ENCODE measurements around the gene CBFA2T3.

CBFA2T3 gene

DNA sequence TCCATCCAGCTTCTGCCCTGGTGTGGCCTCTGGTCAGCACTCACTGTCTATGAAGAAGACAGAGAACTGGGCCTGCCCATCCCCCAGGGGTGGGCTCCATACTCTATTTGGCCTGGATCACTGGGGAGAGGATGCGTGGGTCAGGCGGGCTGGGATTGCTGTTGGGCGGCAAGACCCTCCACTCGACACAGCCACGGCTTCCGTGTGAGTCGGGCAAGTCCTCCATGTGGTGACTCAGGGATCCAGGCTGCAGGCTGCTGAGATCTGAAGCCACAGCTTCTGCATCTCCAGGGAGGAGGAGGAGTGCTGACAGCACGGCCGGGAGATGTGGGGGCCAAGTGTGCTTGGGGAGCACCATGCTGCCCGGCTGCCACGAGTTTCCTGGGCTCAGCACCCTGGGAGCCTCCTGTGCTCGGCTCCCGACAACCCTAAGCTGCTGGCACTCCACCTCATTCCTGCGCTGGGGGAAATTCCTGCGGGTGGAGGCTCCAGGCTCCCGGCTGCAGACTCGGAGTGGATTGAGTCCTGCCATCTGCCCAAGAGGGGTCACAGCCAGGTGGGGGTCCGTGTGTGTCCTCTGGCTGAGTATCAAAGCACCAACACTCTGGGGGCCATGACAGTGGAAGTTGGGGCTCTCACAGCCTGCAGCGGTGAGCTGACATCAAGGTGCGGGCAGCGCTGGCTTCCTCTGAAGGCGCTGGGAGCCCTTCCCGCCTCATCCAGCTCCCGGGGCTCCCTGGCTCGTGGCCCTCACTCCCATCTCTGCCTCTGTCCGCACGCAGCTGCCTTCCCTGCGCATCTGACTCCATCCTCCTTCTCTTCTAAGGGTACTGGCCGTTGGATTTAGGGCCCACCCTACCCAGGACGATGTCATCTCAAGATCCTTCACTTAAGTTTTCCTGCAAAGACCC lies 24.4 kb upstream of the CBFA2T3 start:
- Histone ChIP-seq H3K27me3 (ENCODE audit: insufficient read depth, low read length, poor library complexity, severe bottlenecking) (no peaks in the 10 kb centered on the region), H3K9me3 (ENCODE audit: insufficient read depth, low read depth, low read length) (peaks cover 3% of the 10 kb centered on the region; the same call in 1 of the 2 replicates), H4K20me1 (ENCODE audit: insufficient read depth, low read length, poor library complexity, severe bottlenecking) (no peaks in the 10 kb centered on the region), H3K4me3 (ENCODE audit: low read length, poor library complexity, severe bottlenecking) (no peak overlapping the region), H3K9ac (ENCODE audit: low read depth, low read length, poor library complexity, severe bottlenecking) (no peak overlapping the region), H2AFZ (ENCODE audit: low read length) (no peak overlapping the region), H3K4me1 (ENCODE audit: insufficient read depth, low read length, poor library complexity, severe bottlenecking) (no peaks in the 10 kb centered on the region), H3K79me2 (ENCODE audit: insufficient read depth, low read length) (no peaks in the 10 kb centered on the region), H3K9me2 (replicated peaks; ENCODE audit: low read depth, low read length) (no peaks in the 10 kb centered on the region), H3K4me2 (ENCODE audit: low read depth, low read length, poor library complexity, severe bottlenecking) (no peak overlapping the region), H3F3A (ENCODE audit: low read depth) (no peaks in the 10 kb centered on the region), H3K36me3 (ENCODE audit: insufficient read depth, low read length) (no peaks in the 10 kb centered on the region)
- no peak for TF ChIP-seq EZH2phosphoT487 (IDR thresholded peaks at IDR 0.05; ENCODE audit: borderline replicate concordance)
- TF ChIP-seq, protein P1, sequence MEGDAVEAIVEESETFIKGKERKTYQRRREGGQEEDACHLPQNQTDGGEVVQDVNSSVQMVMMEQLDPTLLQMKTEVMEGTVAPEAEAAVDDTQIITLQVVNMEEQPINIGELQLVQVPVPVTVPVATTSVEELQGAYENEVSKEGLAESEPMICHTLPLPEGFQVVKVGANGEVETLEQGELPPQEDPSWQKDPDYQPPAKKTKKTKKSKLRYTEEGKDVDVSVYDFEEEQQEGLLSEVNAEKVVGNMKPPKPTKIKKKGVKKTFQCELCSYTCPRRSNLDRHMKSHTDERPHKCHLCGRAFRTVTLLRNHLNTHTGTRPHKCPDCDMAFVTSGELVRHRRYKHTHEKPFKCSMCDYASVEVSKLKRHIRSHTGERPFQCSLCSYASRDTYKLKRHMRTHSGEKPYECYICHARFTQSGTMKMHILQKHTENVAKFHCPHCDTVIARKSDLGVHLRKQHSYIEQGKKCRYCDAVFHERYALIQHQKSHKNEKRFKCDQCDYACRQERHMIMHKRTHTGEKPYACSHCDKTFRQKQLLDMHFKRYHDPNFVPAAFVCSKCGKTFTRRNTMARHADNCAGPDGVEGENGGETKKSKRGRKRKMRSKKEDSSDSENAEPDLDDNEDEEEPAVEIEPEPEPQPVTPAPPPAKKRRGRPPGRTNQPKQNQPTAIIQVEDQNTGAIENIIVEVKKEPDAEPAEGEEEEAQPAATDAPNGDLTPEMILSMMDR (conservative IDR thresholded peaks at IDR 0.05; ENCODE audit: low read length) = no peak

DNA sequence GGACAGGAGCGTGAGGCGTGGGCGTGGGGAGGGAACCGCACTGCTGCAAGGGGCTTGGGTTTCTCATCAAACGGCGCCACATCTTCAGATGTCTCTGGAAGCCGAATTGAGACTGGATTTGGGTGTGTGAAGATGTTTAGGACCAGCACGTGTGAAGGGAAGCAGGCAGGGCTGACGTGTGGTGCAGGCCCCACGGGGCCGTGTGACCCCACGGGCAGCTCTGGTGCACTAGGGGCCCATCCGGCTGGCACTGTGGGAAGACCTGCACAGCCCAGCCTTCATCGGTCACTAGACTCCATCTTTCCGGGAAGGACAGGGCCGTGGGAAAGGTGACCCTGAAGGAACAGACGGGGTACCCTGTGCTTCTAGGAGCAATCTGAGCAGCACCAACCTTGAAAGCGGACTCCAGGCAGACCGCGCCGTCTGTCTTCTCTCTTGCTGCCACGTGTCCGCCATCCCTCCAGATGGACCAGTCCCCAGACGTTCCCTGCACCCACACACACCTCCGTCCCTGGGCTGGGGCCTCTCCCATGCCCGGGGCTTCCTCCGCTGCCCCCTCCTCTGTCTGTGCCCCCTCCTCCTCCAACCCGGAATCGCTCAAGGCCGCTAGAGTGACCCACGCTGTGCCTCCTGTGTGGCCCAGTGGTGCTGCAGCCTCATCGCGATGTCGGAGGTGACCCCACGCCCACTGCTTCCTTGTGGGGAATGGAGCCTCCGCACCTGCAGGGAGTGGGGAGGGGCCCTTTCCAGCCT lies 23.4 kb upstream of the CBFA2T3 start:
- no peaks in the 10 kb centered on the region for H3K9me2 ChIP-seq (replicated peaks; ENCODE audit: low read depth, low read length)
- H3K36me3 ChIP-seq (ENCODE audit: insufficient read depth, low read length) = no peaks in the 10 kb centered on the region
- TF ChIP-seq EZH2phosphoT487 (IDR thresholded peaks at IDR 0.05; ENCODE audit: borderline replicate concordance) = no peak
- TF ChIP-seq, protein P1 (conservative IDR thresholded peaks at IDR 0.05; ENCODE audit: low read length) = no peak
- H3K9me3 ChIP-seq (ENCODE audit: insufficient read depth, low read depth, low read length) = peaks cover 3% of the 10 kb centered on the region; the same call in 1 of the 2 replicates
- H3K79me2 ChIP-seq (ENCODE audit: insufficient read depth, low read length) = no peaks in the 10 kb centered on the region
- no peak overlapping the region for H3K9ac ChIP-seq (ENCODE audit: low read depth, low read length, poor library complexity, severe bottlenecking)
- H2AFZ ChIP-seq (ENCODE audit: low read length) = no peak overlapping the region
- no peaks in the 10 kb centered on the region for H3K27me3 ChIP-seq (ENCODE audit: insufficient read depth, low read length, poor library complexity, severe bottlenecking)
- no peak overlapping the region for H3K4me3 ChIP-seq (ENCODE audit: low read length, poor library complexity, severe bottlenecking)
- H4K20me1 ChIP-seq (ENCODE audit: insufficient read depth, low read length, poor library complexity, severe bottlenecking) = no peaks in the 10 kb centered on the region
- H3F3A ChIP-seq (ENCODE audit: low read depth) = no peaks in the 10 kb centered on the region
- no peak overlapping the region for H3K4me2 ChIP-seq (ENCODE audit: low read depth, low read length, poor library complexity, severe bottlenecking)
- H3K4me1 ChIP-seq (ENCODE audit: insufficient read depth, low read length, poor library complexity, severe bottlenecking) = no peaks in the 10 kb centered on the region

DNA sequence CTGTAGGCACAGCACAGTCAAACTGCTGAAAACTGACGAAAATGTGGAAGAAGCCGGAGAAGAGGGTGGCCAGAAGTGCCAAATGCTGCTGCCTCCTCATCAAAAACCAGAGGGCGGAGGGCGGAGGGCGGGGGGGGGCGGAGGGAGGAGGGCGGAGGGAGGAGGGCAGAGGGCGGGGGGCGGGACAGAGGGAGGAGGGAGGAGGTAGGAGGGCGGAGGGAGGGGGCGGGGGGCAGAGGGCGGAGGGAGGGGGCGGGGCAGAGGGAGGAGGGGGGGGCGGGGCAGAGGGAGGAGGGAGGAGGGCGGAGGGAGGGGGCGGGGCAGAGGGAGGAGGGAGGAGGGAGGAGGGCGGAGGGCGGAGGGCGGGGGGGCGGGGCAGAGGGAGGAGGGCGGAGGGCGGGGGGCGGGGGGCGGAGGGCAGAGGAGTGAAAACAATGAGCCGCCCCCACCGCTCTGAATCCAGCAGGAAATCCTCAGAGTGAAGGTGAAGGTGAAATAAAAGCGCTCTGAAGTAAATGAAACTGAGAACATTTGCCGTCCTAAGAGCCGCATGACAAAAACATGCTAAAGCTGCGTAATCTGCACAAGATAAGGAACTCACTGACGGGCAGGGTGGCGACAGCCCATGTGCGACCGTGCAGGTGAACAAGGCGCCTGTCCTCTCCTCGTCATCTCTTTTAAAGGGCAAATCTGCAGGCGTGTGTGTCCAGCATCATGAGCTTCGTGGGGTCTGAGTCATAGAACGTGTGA lies 22.6 kb upstream of the CBFA2T3 start:
- Histone ChIP-seq H3K4me3 (ENCODE audit: low read length, poor library complexity, severe bottlenecking) (no peak overlapping the region), H3K9me3 (ENCODE audit: insufficient read depth, low read depth, low read length) (peaks cover 3% of the 10 kb centered on the region; the same call in 1 of the 2 replicates), H3K4me2 (ENCODE audit: low read depth, low read length, poor library complexity, severe bottlenecking) (no peak overlapping the region), H3K9me2 (replicated peaks; ENCODE audit: low read depth, low read length) (no peaks in the 10 kb centered on the region), H3K36me3 (ENCODE audit: insufficient read depth, low read length) (no peaks in the 10 kb centered on the region), H3K27me3 (ENCODE audit: insufficient read depth, low read length, poor library complexity, severe bottlenecking) (no peaks in the 10 kb centered on the region), H4K20me1 (ENCODE audit: insufficient read depth, low read length, poor library complexity, severe bottlenecking) (no peaks in the 10 kb centered on the region), H3K79me2 (ENCODE audit: insufficient read depth, low read length) (no peaks in the 10 kb centered on the region), H3K4me1 (ENCODE audit: insufficient read depth, low read length, poor library complexity, severe bottlenecking) (no peaks in the 10 kb centered on the region), H3F3A (ENCODE audit: low read depth) (no peaks in the 10 kb centered on the region), H2AFZ (ENCODE audit: low read length) (no peak overlapping the region), H3K9ac (ENCODE audit: low read depth, low read length, poor library complexity, severe bottlenecking) (no peak overlapping the region)
- no peak for TF ChIP-seq EZH2phosphoT487 (IDR thresholded peaks at IDR 0.05; ENCODE audit: borderline replicate concordance)
- TF ChIP-seq, protein P1 (conservative IDR thresholded peaks at IDR 0.05; ENCODE audit: low read length) = no peak

Data from Loucy (cell line).